ENCODE measurements around the gene STX17.
"Not testable (repeated sequence)": the region's sequence is repeated elsewhere in the genome, so short reads cannot be mapped to it uniquely, and the experiment has no call there.

STX17 gene

DNA sequence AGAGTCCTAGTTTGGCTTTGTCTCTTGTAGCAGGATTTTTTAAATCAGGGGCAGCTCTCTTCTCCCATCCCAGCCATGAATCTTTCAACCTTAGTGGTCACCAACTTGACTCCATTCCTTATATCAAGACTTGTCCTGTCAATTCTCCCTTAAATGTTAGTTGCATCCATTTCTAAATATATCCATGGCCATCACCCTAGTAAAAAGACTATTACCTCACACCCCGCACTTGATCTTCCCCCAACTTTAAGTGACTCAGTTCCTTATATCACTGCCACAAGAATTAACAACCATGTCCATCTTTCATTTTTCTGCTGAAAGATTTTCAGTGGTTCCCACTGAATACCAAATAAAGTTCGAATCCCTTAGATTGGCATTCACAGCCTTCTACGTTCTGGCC is 67.0 kb downstream of the STX17 start:
- DNase-seq, result no peak

DNA sequence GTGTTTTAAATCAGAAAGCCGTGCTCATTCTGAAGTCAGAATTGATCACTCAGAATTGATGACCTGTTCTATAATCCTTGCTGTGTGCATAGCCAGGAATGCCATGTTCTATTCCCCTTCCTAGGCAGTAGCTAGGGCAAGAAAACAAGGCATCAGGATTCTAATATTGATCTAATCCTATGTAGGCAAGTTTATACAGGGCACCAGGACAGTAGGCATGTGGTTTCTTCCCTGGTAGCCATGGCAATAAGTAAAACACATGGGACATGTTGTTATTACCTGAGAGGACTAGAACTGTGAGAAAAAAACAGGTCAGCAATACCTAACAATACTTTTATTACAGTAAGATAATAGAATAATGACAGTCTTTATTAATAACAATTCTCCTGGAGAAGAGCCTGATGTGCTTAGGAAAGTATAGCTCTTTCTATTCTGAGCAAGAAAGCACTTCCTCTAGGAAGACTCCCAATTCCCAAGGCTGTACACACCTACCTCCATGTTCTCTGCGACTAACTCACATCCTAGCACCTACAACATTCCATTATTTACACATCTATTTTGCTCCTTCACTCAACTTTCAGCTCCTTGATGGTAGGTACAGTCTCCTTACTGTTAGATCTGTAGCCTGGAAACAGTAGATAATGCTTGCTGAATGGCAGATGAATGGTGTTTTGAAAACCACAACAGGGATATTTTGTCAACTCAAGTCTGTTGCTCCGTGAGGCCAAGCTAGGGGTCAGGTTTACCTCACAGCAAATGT is 70.8 kb downstream of the STX17 start:
- DNase-seq, result no peak

DNA sequence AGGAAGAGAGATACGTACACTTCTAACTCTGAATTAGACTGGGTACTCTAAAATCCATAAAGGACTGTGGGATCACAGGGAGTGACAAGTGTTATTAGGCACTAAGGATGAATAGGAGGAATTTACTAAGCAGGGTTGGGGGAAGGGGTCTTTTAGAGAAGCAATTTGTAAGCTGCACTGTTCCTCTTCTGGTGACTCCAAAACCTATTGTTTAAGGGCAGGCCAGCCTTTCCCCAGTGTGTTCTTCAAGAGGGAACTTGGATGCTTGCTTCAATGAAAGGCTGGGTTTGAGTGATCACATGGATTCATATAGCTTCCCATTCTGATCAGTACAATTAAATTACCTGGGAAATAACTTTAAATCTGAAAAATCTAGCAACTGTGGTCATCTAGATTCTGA is 71.8 kb downstream of the STX17 start:
- no peak for DNase-seq

DNA sequence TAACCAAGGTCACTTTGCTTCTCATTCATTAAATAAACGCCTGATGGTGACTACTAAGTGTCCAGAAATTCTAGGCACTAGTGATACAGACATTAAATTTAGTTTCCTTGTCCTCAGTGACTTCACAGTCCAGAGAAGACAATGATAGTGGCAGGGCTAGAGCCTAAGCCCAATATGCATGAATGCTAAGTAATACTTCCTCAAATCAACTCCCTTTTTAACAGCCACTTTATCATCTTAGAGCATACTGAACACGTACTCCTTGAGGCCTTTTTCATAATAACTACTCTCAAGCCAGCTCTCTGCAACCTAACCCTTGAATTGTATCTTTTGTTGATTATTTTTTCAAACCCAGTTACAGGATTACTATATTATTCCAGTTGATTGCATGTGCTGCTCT is 74.1 kb downstream of the STX17 start:
- no peak for DNase-seq

DNA sequence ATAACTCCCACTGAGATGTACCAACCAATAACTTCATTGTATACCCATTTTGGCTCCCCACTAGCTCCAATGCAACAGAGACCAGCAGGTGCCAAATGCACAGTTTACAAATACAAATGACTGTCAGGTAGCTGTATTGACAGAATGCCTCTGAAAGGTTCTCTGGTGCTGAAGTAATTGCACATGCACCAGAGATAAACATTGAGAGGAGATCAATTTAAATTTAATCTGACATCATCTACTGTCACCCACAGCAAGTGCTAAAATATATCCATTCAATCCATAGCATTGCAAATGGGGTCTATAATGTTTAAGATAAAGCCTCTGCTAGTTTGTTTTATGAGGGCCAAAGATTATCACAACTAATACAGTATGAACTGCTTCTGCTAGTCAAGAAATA is 80.2 kb downstream of the STX17 start:
- no peak for DNase-seq

DNA sequence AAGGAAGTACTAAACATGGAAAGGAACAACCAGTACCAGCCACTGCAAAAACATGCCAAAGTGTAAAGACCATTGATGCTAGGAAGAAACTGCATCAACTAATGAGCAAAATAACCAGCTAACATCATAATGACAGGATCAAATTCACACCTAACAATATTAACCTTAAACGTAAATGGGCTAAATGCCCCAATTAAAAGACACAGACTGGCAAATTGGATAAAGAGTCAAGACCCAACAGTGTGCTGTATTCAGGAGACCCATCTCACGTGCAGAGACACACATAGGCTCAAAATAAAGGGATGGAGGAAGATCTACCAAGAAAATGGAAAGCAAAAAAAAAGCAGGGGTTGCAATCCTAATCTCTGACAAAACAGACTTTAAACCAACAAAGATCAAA is 84.1 kb downstream of the STX17 start:
- not testable (repeated sequence) for DNase-seq

DNA sequence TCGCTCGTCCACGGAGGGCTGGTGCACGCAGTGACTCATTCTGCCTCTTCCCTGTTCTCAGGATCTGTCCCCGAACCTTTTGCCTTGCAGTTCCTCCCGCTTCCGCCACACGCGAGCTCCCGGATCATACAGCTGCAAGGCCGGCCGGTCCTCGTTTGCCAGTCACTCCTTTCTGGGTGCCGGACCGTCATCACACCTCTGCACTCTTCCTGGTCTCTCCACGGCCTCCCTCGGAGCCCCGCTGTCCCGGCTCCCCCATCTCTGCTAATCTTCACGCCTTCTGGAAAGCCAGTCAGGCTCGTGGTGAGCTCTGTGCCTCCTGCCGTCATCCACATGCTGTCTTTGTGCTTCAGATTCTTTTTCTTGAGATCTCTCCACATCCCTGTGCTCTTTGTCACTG is 91.8 kb downstream of the STX17 start:
- DNase-seq, result no peak

DNA sequence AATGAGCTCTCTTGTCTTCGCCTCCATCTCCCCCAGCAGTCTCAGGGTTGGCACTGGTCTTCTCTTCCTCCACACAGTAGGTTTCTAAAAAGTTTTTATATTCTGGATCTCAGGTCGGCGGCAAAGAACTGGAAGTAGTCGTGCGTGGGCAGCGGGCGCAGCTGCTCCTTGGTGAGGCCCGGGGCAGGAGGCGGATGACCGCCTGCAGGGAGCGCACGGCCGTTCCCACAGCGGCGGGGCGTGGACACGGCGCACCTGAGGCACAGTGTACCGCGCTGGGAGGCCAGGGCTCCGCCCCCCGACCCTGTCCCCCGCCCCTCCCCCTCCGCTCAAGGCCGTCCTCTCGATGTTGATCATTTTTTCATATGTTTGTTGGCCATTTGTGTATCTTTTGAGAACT is 92.4 kb downstream of the STX17 start:
- DNase-seq, result no peak

DNA sequence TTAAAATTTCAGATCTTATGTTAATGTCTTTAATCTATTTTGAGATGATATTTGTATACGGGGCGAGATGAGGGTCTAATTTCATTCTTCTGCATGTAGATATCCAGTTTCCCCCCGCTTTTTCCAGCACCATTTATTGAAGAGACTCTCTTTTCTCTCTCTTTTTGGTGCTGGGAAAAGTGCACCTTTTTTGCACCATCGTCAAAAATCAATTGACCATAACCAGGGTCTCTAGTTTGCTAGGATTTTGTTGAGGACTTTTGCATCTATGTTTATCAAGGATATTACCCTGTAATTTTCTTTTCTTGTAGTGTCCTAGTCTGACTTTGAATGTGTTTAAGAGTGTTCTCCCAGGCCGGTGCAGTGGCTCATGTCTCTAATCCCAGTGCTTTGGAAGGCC is 93.3 kb downstream of the STX17 start:
- no peak for DNase-seq

DNA sequence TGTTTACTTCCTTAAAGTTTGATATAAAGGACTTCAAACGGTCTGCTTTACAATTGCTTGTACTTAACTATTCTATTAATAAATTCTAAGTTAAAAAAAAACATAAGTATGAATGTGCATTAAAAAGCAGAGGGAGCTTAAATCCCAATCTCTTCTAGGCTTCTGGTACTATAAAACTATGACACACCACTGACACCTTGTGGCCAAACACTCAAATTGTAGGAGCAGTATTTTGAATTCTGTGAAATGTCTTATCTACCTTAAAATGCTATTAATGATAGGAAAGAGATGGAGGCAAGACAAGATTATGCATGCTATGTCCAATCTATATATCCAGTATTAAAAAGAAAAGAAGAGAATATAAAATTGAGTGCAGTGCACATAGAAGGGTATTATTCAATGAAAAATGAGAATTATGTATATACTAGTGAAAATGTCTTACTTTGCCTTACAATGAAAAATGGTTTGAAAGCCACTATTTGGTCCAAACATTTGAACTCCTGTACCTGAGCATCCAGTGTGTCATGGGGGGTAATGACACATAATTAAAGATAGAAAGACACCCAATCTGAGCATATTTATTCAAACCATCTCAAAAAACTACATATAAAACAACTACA is 104.7 kb downstream of the STX17 start:
- DNase-seq, result peak; percentile 50 to 67

DNA sequence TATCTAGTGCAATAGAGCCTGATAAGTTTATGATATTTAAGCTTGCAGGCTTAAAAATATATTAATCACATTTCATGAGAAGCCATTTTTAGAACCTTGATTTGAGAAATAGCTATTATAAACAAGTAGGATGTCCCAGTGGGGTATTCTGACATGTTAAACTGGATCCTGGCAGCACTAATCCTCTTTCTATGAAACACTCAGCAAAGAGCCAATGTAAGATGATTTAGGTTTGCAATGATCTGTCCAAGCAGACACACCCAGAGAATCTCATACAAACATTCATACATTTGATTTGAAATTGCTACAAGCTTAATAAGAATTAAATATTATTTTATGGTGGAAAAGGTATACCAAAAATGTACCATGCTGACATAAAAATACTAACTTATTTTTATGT is 105.8 kb downstream of the STX17 start:
- no peak for DNase-seq

DNA sequence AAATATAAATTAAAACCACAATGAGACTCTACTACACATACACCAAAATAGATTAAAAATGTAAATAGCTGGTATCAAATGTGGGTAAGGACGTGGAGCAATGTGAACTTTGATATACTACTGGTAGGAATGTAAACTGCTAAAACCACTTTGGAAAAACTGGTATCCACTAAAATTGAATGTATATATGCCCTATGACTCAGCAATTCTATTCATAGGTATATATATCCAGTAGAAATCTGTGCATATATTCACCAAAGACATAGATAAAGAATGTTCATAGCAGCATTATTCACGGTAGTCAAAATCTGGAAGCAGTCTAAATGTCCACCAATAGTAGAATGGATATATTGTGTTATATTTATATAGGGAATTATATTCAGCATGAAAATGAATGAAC is 107.1 kb downstream of the STX17 start:
- no peak for DNase-seq

DNA sequence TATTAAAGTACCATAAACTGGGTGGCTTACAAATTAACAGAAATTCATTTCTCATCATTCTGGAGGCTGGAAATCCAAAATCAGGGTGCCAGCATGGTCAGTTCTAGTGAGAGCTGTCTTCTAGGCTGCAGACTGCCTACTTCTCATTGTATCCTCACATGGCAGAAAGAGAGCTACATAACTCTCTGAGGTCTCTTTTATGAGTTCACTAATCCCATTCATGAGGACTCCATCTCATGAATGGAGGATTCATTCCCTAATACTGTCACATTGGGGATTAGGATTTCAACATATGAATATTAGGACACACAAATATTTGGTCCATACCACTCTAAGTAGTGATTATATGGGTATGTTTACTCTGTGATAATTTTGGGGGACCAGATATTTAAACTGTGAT is 108.4 kb downstream of the STX17 start:
- no peak for DNase-seq

DNA sequence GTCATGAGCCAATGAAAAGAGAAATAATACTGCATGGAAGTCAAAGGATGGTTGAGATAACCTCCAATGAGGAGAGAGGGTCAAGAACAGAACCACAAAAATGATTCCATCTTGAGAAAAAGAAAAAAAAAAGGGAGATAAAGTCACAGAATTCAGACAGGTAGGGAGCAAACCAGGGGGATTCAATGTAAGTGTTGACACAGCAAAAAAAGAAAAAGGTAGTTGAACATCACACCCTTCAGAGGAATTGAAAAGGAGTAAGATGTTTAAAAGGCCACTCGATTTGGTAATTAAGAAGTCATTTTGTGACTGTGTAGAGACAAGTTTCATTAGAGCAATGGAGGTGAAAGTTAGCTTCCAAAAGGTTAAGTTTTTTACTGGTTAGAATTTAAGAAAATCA is 113.1 kb downstream of the STX17 start:
- no peak for DNase-seq
